Stimulated activated naive CD4-positive, alpha-beta T cell (primary cell): Measurements from ENCODE around the gene DENND6B.

Experiments
- DNase-seq, 6 experiments: peaks; one replicate each; lab custom pipeline; 2025; lab: John Stamatoyannopoulos, UW

DENND6B gene

GRCh38 chr22:50304528-50305392 lies 22.1 kb downstream of the DENND6B start:
- DNase-seq: no peak

- DNase-seq: no peak
Measured at GRCh38 chr22:50303848-50304527, 22.8 kb downstream of the DENND6B start.

- no peak for DNase-seq
Measured at GRCh38 chr22:50303515-50303847, 23.3 kb downstream of the DENND6B start.

- no peak for DNase-seq
Measured at GRCh38 chr22:50302564-50302963, 24.2 kb downstream of the DENND6B start.

- no peak for DNase-seq
Measured at GRCh38 chr22:50302041-50302541, 24.7 kb downstream of the DENND6B start.

- no peak for DNase-seq
Measured at GRCh38 chr22:50301581-50301991, 25.2 kb downstream of the DENND6B start.

GRCh38 chr22:50300620-50301257 lies 26.1 kb downstream of the DENND6B start:
- DNase-seq: no peak

- no peak for DNase-seq
Measured at GRCh38 chr22:50299785-50300619, 26.8 kb downstream of the DENND6B start.

- DNase-seq: no peak
Measured at GRCh38 chr22:50298937-50299784, 27.7 kb downstream of the DENND6B start.

GRCh38 chr22:50298266-50298637 lies 28.6 kb downstream of the DENND6B start:
- DNase-seq: no peak

GRCh38 chr22:50297510-50298265 lies 29.1 kb downstream of the DENND6B start:
- DNase-seq: no peak

- no peak for DNase-seq
Measured at GRCh38 chr22:50296658-50297490, 29.9 kb downstream of the DENND6B start.

- DNase-seq: no peak
Measured at GRCh38 chr22:50294319-50294656, 32.5 kb downstream of the DENND6B start.

- DNase-seq: no peak
Measured at GRCh38 chr22:50293441-50294318, 33.1 kb downstream of the DENND6B start.

- DNase-seq: no peak
Measured at GRCh38 chr22:50292643-50293440, 34.0 kb downstream of the DENND6B start.

GRCh38 chr22:50289942-50290630 lies 36.7 kb downstream of the DENND6B start:
- no peak for DNase-seq
